ENCODE data around the gene SMYD4.
"Not testable (repeated sequence)": the region's sequence is repeated elsewhere in the genome, so short reads cannot be mapped to it uniquely, and the experiment has no call there.

SMYD4 gene

GRCh38 chr17:1829592-1830257, at the start of gene SMYD4, which contains the start of gene RPA1:
TSS of gene SMYD4 (minus strand) at chr17:1829902. CDS start at chr17:1827994, 1,908 bp downstream.
TSS of gene RPA1 (plus strand) at chr17:1830005. CDS start at chr17:1830094, 89 bp downstream.
- peak; percentile 61 to 84 for DNase-seq (ENCODE audit: low read depth in 2 of 2)

GRCh38 chr17:1878419-1879121, 48.9 kb upstream of the SMYD4 start:
- DNase-seq (ENCODE audit: low read depth in 2 of 2) = no peak

GRCh38 chr17:1875597-1875996, 45.9 kb upstream of the SMYD4 start:
- no peak for DNase-seq (ENCODE audit: low read depth in 2 of 2)

- DNase-seq (ENCODE audit: low read depth in 2 of 2) = no peak
Observed at GRCh38 chr17:1873418-1873817, 43.7 kb upstream of the SMYD4 start.

GRCh38 chr17:1872976-1873375, 43.3 kb upstream of the SMYD4 start:
- no peak for DNase-seq (ENCODE audit: low read depth in 2 of 2)

GRCh38 chr17:1872254-1872653, 42.6 kb upstream of the SMYD4 start:
- DNase-seq (ENCODE audit: low read depth in 2 of 2) = no peak

- no peak for DNase-seq (ENCODE audit: low read depth in 2 of 2)
Observed at GRCh38 chr17:1871756-1872155, 42.1 kb upstream of the SMYD4 start.

GRCh38 chr17:1870592-1870991, 40.9 kb upstream of the SMYD4 start:
- DNase-seq (ENCODE audit: low read depth in 2 of 2) = no peak

GRCh38 chr17:1868090-1868489, 38.4 kb upstream of the SMYD4 start:
- DNase-seq (ENCODE audit: low read depth in 2 of 2) = no peak

GRCh38 chr17:1867307-1867706, 37.6 kb upstream of the SMYD4 start:
- DNase-seq (ENCODE audit: low read depth in 2 of 2) = no peak

GRCh38 chr17:1865252-1866037, 35.7 kb upstream of the SMYD4 start:
- DNase-seq (ENCODE audit: low read depth in 2 of 2) = peak; percentile 9 to 25

- no peak for DNase-seq (ENCODE audit: low read depth in 2 of 2)
Observed at GRCh38 chr17:1861391-1862010, 31.8 kb upstream of the SMYD4 start.

GRCh38 chr17:1860978-1861377, 31.3 kb upstream of the SMYD4 start:
- no peak for DNase-seq (ENCODE audit: low read depth in 2 of 2)

GRCh38 chr17:1856462-1856861, 26.8 kb upstream of the SMYD4 start:
- DNase-seq (ENCODE audit: low read depth in 2 of 2) = not testable (repeated sequence)

- DNase-seq (ENCODE audit: low read depth in 2 of 2) = no peak
Observed at GRCh38 chr17:1853698-1854097, 24.0 kb upstream of the SMYD4 start.

- DNase-seq (ENCODE audit: low read depth in 2 of 2) = no peak
Observed at GRCh38 chr17:1852327-1852726, 22.6 kb upstream of the SMYD4 start.

GRCh38 chr17:1847191-1847590, 17.5 kb upstream of the SMYD4 start:
- DNase-seq (ENCODE audit: low read depth in 2 of 2) = no peak

GRCh38 chr17:1843947-1844346, 14.2 kb upstream of the SMYD4 start:
- DNase-seq (ENCODE audit: low read depth in 2 of 2) = no peak

- no peak for DNase-seq (ENCODE audit: low read depth in 2 of 2)
Observed at GRCh38 chr17:1839516-1839915, 9.8 kb upstream of the SMYD4 start.

- no peak for DNase-seq (ENCODE audit: low read depth in 2 of 2)
Observed at GRCh38 chr17:1834380-1835149, 4.9 kb upstream of the SMYD4 start.

- DNase-seq (ENCODE audit: low read depth in 2 of 2) = no peak
Observed at GRCh38 chr17:1830288-1830687, 586 bp upstream of the SMYD4 start.
